A549 treated with AZD9567 at 1 μM for 4 hours (cell line): ENCODE data around the gene PHF10. TPM values are rescaled to one million over a fixed set of nuclear protein-coding genes. Genes with fewer than 3 reads are reported as not detected.

Experiments
- total RNA-seq: library from RNA; stranded (reverse); fragments of 200-300 nt; extraction: Qiagen RNA extraction; gene quantifications from 5 replicates; pipeline ENCODE4 v1.2.3, GENCODE V29; 2022; ENCODE audit not compliant: insufficient read depth

PHF10 gene
- 19.8 to 24.1 TPM (median 22.0 TPM) in 5 replicates for total RNA-seq

GRCh38 chr6:169724494-169725124 is at the start of gene PHF10:
TSS of gene PHF10 (minus strand) at chr6:169724500. CDS start at chr6:169723931, 569 bp downstream.

GRCh38 chr6:169751242-169752073 is 27.2 kb upstream of the PHF10 start, which contains the start of the genes DYNLT2 and ERMARD:
TSS of gene DYNLT2 (minus strand) at chr6:169751572. CDS start at chr6:169751458, 114 bp downstream.
TSS of gene ERMARD (plus strand) at chr6:169751622. CDS start at chr6:169751658, 36 bp downstream.

GRCh38 chr6:169701954-169702839 is 22.1 kb downstream of the PHF10 start, which contains the start of the genes C6orf120 and WDR27:
TSS of gene C6orf120 (plus strand) at chr6:169702126. CDS start at chr6:169702460, 334 bp downstream.
TSS of gene WDR27 (minus strand) at chr6:169702029. CDS start at chr6:169689005, 13,024 bp downstream.

Other genes starting within 250 kb of the PHF10 start
- gene WDR27, start 22.5 kb downstream of the PHF10 start, total RNA-seq, result 5.4 to 15.0 TPM (median 13.4 TPM) in 5 replicates
- gene C6orf120, start 22.4 kb downstream of the PHF10 start, total RNA-seq, result 10.2 to 14.5 TPM (median 13.7 TPM) in 5 replicates
- 0.47 to 0.87 TPM (median 0.63 TPM) in 4 of 5 replicates, not detected in the other for gene DYNLT2, start 27.1 kb upstream of the PHF10 start, total RNA-seq
- gene ERMARD, start 27.1 kb upstream of the PHF10 start, total RNA-seq, result 6.7 to 11.1 TPM (median 7.5 TPM) in 5 replicates